ENCODE data around the gene GRIK4. TPM values are rescaled to one million over a fixed set of nuclear protein-coding genes. Genes with fewer than 3 reads are reported as not detected.

GRIK4 gene
- total RNA-seq, 1 experiment from 2014 or later, result 3.3 TPM

GRCh38 chr11:120471131-120471530 lies 40.4 kb upstream of the GRIK4 start:
- Mint-ChIP-seq H3K36me3 (peaks cover 41% of the 10 kb centered on the region), H3K27me3 (ENCODE audit: low read depth) (no peaks in the 10 kb centered on the region), H3K9me3 (no peaks in the 10 kb centered on the region), H3K4me3 (no peak overlapping the region), H3K27ac (no peak overlapping the region), H3K4me1 (no peaks in the 10 kb centered on the region)
- TF ChIP-seq PRRX2 (CRISPR knock-in tag; IDR thresholded peaks at IDR 0.05) (no peak), FOXP1 (CRISPR knock-in tag; IDR thresholded peaks at IDR 0.05; ENCODE audit: borderline replicate concordance) (no peak), PREB (CRISPR knock-in tag; IDR thresholded peaks at IDR 0.05; ENCODE audit: borderline replicate concordance) (no peak), MXD4 (CRISPR knock-in tag; IDR thresholded peaks at IDR 0.05; ENCODE audit: borderline replicate concordance) (no peak), ETV6 (CRISPR knock-in tag; IDR thresholded peaks at IDR 0.05) (no peak), ARID4B (CRISPR knock-in tag; IDR thresholded peaks at IDR 0.05; ENCODE audit: borderline replicate concordance) (no peak), NFATC4 (CRISPR knock-in tag; IDR thresholded peaks at IDR 0.05) (no peak), ATF6 (CRISPR knock-in tag; IDR thresholded peaks at IDR 0.05) (no peak), IRF1 (CRISPR knock-in tag; IDR thresholded peaks at IDR 0.05) (no peak), TP53 (CRISPR knock-in tag; IDR thresholded peaks at IDR 0.05) (no peak)
- ATAC-seq (no peak), DNase-seq (ENCODE audit: low spot score) (no peak)
- CTCF ChIA-PET, result no interaction called here
- POLR2A ChIA-PET, result no interaction called here

- ATAC-seq, result no peak
Measured at GRCh38 chr11:120471994-120472393, 39.6 kb upstream of the GRIK4 start.

More at GRCh38 chr11:120471994-120472393, 39.6 kb upstream of the GRIK4 start:
- CTCF ChIA-PET, result no interaction called here
- POLR2A ChIA-PET, result no interaction called here
- Mint-ChIP-seq H3K36me3 (peaks cover 40% of the 10 kb centered on the region), H3K4me3 (no peak overlapping the region), H3K9me3 (no peaks in the 10 kb centered on the region), H3K4me1 (no peaks in the 10 kb centered on the region), H3K27ac (no peak overlapping the region), H3K27me3 (ENCODE audit: low read depth) (no peaks in the 10 kb centered on the region)
- no peak for TF ChIP-seq CREM (CRISPR knock-in tag; IDR thresholded peaks at IDR 0.05)
- TF ChIP-seq OVOL2 (CRISPR knock-in tag; IDR thresholded peaks at IDR 0.05; ENCODE audit: borderline replicate concordance), result no peak
- TF ChIP-seq MXD4 (CRISPR knock-in tag; IDR thresholded peaks at IDR 0.05; ENCODE audit: borderline replicate concordance), result no peak
- TF ChIP-seq ATF6 (CRISPR knock-in tag; IDR thresholded peaks at IDR 0.05), result no peak
- TF ChIP-seq STAT6 (CRISPR knock-in tag; conservative IDR thresholded peaks at IDR 0.05; ENCODE audit: low read depth), result no peak
- TF ChIP-seq CBFB (CRISPR knock-in tag; IDR thresholded peaks at IDR 0.05; ENCODE audit: low read depth), result no peak
- no peak for TF ChIP-seq ESRRA (CRISPR knock-in tag; IDR thresholded peaks at IDR 0.05; ENCODE audit: borderline replicate concordance)
- TF ChIP-seq TP53 (CRISPR knock-in tag; IDR thresholded peaks at IDR 0.05), result no peak
- no peak for TF ChIP-seq ZNF263 (CRISPR knock-in tag; IDR thresholded peaks at IDR 0.05; ENCODE audit: low read depth)
- no peak for TF ChIP-seq PRDM15 (CRISPR knock-in tag; IDR thresholded peaks at IDR 0.05)
- no peak for TF ChIP-seq ZNF138 (CRISPR knock-in tag; conservative IDR thresholded peaks at IDR 0.05)
- no peak for DNase-seq (ENCODE audit: low spot score)

Measured in WTC11 (cell line).